ENCODE results near the gene TMEM138.
"Not testable (repeated sequence)": the region's sequence is repeated elsewhere in the genome, so short reads cannot be mapped to it uniquely, and the experiment has no call there.

Gene TMEM138

GRCh38 chr11:61361237-61361740 lies 885 bp upstream of the TMEM138 start:
- no peak for DNase-seq (ENCODE audit: low read depth, low spot score)
- H3K27ac ChIP-seq = peak overlapping the region; percentile 94

- H3K27ac ChIP-seq = peak overlapping the region; percentile 94
- no peak for DNase-seq (ENCODE audit: low read depth, low spot score)
Measured at GRCh38 chr11:61362542-61362875, 335 bp downstream of the TMEM138 start.

GRCh38 chr11:61364012-61364675 lies 2.0 kb downstream of the TMEM138 start:
- H3K27ac ChIP-seq = no peak overlapping the region
- DNase-seq (ENCODE audit: low read depth, low spot score) = no peak

- no peak overlapping the region for H3K27ac ChIP-seq
- no peak for DNase-seq (ENCODE audit: low read depth, low spot score)
Measured at GRCh38 chr11:61367406-61367805, 5.2 kb downstream of the TMEM138 start.

- H3K27ac ChIP-seq = peak overlapping the region; percentile 84
- DNase-seq (ENCODE audit: low read depth, low spot score) = no peak
Measured at GRCh38 chr11:61368646-61369045, 6.5 kb downstream of the TMEM138 start.

- peak; percentile 100 for DNase-seq (ENCODE audit: low read depth, low spot score)
Measured at GRCh38 chr11:61369372-61370348, 7.5 kb downstream of the TMEM138 start.

GRCh38 chr11:61370349-61371005 lies 8.3 kb downstream of the TMEM138 start:
- no peak for DNase-seq (ENCODE audit: low read depth, low spot score)
- H3K27ac ChIP-seq = peak overlapping the region; percentile 84

More at GRCh38 chr11:61369372-61370348, 7.5 kb downstream of the TMEM138 start:
- peak overlapping the region; percentile 84 for H3K27ac ChIP-seq

- no peak overlapping the region for H3K27ac ChIP-seq
- DNase-seq (ENCODE audit: low read depth, low spot score) = no peak
Measured at GRCh38 chr11:61372659-61373420, 10.7 kb downstream of the TMEM138 start.

GRCh38 chr11:61375761-61376108 lies 13.6 kb downstream of the TMEM138 start:
- no peak for DNase-seq (ENCODE audit: low read depth, low spot score)
- H3K27ac ChIP-seq = peak overlapping the region; percentile 9

- H3K27ac ChIP-seq = peak overlapping the region; percentile 81
- no peak for DNase-seq (ENCODE audit: low read depth, low spot score)
Measured at GRCh38 chr11:61377461-61378160, 15.4 kb downstream of the TMEM138 start.

- DNase-seq (ENCODE audit: low read depth, low spot score) = peak; percentile 81
- H3K27ac ChIP-seq = peak overlapping the region; percentile 81
Measured at GRCh38 chr11:61378713-61379313, 16.6 kb downstream of the TMEM138 start.

GRCh38 chr11:61380884-61381283 lies 18.7 kb downstream of the TMEM138 start:
- no peak for DNase-seq (ENCODE audit: low read depth, low spot score)
- no peak overlapping the region for H3K27ac ChIP-seq

GRCh38 chr11:61383859-61384258 lies 21.7 kb downstream of the TMEM138 start:
- DNase-seq (ENCODE audit: low read depth, low spot score); H3K27ac ChIP-seq: not testable (repeated sequence)

GRCh38 chr11:61384271-61385242 lies 22.4 kb downstream of the TMEM138 start:
- no peak for DNase-seq (ENCODE audit: low read depth, low spot score)
- H3K27ac ChIP-seq = no peak overlapping the region

- DNase-seq (ENCODE audit: low read depth, low spot score) = no peak
- H3K27ac ChIP-seq = no peak overlapping the region
Measured at GRCh38 chr11:61390161-61390560, 28.0 kb downstream of the TMEM138 start.

- DNase-seq (ENCODE audit: low read depth, low spot score) = no peak
- peak overlapping the region; percentile 70 for H3K27ac ChIP-seq
Measured at GRCh38 chr11:61392981-61393595, 30.9 kb downstream of the TMEM138 start.

- no peak for DNase-seq (ENCODE audit: low read depth, low spot score)
- H3K27ac ChIP-seq = no peak overlapping the region
Measured at GRCh38 chr11:61401173-61401572, 39.0 kb downstream of the TMEM138 start.
